Ammon's horn (tissue), 1 donor: ENCODE measurements around the gene ZNF471.

Experiments
- DNase-seq: peaks from one replicate; pipeline ENCODE4 v3.0.0-alpha.2; 2016; ENCODE audit warnings: low spot score

Gene ZNF471

DNA sequence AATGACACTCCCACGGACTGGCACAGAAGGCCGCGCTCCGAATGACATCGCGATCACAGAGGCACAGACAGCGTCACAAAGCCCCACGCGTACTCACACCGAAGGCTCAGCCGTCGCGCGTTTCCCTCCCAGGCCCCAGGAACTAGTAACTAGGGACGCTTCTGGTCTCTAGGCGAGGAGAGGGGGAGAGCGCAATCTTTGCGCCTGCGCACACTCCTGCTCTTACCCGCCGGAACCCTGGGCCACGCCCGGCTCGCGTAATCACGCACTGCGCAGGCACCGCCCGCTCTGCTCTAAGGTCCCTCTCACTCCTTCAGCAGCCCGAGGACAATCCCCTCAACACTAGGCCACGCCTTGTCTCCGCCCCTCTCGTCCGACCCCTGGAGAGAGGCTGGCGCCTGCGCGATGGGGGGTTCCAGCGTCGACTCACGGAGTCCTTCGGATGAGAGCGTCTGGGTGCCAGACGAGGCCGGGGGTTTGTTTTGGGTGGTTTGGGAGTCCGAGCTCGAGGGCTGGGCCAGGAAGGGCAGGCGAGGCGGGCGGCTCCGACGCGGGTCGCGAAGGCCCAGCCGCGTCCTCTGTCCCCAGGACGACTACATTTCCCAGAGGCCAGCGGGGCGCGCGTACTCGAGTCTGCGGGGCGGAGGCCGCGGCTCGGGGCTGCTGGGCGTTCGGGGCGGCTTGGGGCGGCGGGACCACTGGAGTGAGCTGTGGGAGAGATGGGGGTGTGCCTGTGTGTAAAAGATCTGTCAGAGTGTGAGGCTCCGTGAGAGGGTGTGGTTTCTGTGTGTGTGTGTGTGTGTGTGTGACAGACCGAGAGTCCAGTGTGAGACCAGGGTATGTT is at the start of gene ZNF471:
TSS of gene ZNF471 (plus strand) at position 410 of the 844 bp plus-strand sequence. CDS start 3,717 bp downstream, outside the sequence.
- DNase-seq = peak; percentile 100

- DNase-seq = no peak
These were observed 33.3 kb upstream of the ZNF471 start for GRCh38 chr19:56474308-56474707.

DNA sequence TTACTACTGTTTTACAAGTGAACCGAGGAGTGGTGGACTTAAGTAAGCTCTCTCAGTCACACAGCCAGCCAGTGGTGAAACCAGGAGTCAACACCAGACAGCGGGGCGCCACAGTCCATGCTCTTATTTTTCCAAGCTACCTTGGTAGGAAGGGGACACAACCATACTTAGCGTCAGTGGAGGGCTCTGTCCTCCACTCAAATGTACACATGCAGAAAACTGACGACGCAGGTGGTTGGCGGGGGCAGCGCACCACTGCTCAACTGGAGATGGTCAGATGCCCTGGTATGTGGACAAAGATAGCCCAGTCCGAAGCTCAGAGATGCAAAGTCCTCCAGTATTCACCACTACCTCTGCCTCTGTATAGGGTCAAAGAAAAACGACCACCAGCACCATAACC is 31.6 kb upstream of the ZNF471 start:
- DNase-seq = no peak

DNA sequence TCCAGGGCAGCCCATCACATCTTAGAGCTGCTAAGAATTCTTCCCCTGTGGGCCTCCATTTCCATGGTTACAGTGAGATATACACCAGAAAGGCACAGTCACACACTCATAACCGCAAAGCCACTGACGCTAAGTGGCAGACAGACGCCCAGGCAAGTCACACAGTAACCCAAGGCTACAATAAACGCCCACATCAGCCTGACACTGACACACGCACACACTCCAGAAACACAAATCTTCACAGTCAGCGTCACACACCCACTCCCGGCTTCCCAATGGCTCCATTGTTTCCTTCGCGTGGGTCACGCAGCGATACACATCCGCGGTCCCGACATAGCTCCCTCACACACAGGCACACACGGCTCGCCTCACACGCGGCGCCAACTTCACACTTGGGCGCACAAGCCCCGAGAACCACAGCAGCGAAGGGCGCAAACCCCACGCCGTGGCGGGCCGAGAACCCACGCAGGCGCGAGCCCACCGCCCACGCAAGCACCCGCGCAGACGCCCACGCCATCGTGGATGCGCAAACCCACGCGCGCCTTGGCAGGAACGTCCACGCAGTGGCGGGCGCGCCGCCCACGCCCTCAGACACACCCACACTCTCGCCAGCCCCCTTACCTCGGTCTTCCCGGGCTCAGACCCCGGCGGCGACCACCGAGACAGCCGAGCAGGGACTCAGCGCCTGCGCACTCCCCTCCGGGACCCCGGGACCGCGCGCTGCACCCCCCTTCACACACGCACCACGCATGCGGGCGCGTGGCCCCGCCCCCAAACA is 30.8 kb upstream of the ZNF471 start, which contains the start of gene ZNF667:
TSS of gene ZNF667 (minus strand) at position 695 of the 778 bp plus-strand sequence. CDS start 14,975 bp downstream, outside the sequence.
- peak; percentile 59 for DNase-seq

DNA sequence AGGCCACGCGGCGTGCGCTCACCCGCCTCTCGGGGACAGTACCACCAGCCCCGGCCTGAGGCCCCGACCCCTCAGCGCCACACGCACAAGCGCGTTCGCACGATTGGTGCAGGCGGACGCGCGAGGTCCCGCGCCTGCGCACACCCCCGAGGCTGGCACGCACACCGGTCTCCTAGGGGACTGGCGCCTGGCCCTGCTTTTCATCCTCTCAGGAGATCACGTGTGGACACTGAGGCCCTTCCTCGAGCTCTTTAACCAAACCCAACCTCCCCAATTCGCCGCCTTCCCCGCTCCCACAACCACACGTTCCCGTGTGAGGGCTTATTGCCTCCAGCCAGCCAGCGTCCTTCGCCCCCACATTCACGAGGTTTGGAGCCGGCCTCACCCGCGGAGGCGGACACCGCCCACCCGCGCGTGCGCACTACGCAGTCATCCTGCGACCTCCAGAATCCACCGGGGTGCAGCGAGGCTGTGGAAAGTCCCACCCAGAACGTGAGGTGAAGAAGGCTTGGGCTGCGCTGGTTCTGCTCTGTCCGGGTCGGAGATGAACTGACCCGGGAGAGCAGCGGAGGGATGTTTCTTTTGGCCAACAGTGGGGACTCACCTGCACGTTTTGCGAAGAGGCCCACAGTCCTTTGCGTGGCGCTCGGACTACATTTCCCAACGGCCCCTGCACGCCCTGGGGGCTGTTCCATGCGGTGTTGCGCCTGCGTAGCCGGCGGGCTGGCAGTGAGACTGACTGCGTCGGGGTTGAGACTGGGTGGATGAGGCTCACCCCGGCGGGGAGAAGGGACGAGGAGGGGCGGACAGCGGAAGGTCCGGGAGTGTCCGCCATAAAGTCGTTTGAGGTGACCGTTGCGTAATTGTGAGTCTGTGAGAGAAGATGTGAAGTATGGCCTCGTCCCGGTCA is 30.0 kb upstream of the ZNF471 start:
- DNase-seq = peak; percentile 95

GRCh38 chr19:56491399-56491798 is 16.3 kb upstream of the ZNF471 start:
- no peak for DNase-seq

GRCh38 chr19:56504581-56504980 is 3.1 kb upstream of the ZNF471 start:
- DNase-seq = no peak

DNA sequence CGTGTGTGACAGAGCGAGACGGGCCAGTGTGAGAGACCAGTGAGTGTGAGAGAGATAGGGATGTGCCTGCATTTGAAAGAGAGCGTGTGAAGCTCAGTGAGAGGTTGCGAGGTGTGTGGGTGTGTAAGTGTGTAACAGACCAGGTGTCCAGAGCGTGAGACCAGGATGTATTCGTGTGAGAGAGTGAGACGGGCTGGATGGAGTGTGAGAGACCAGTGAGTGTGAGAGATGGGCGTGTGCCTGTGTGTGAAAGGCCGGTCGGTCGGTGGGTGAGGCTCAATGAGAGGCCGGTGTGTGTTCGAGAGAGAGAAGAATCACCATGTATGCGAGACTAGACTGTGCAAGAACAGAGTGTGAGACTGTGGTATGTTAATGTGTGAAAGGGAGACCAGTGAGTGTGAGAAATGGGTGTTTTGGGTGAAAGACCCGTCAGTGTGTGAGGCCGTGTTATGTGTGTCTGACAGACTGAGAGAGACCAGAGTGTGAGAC is 679 bp downstream of the ZNF471 start:
- DNase-seq = no peak

GRCh38 chr19:56525214-56525860 is 17.7 kb downstream of the ZNF471 start:
- no peak for DNase-seq

GRCh38 chr19:56537442-56537841 is 29.8 kb downstream of the ZNF471 start:
- DNase-seq = no peak

DNA sequence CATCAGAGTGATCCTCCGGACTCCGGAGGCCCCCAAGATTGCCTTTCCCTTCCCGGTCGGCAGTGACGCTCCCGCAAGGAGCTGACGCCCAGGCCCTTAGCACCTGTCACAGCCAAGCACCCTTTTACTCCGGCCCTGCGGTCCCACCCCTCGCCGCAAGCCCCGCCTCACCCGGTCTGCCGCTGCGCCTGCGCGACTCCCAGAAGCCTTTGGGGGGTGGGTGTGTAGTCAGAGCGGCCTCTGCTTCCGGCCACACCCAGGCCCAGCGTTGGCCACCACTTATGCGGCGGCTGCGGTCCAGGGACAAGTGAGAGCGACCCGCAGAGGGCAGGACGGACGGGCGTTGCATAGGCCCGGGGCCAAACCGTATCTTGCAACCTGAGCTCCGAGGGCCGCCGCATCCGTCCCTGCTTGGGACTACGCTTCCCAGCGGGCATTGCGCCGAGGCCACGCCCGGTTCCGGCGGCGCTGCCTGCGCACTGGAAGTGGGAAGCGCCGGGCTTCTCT is 30.7 kb downstream of the ZNF471 start:
- DNase-seq = peak; percentile 95

- DNase-seq = no peak
These were observed 31.2 kb downstream of the ZNF471 start, which contains the start of gene ZFP28 for GRCh38 chr19:56538761-56539263. Gene ZFP28, plus strand, starts transcription at chr19:56538948. Its CDS starts 71 bp downstream, at chr19:56539019.

GRCh38 chr19:56543776-56544175 is 36.1 kb downstream of the ZNF471 start:
- DNase-seq = no peak

GRCh38 chr19:56547535-56547934 is 39.9 kb downstream of the ZNF471 start:
- no peak for DNase-seq

DNA sequence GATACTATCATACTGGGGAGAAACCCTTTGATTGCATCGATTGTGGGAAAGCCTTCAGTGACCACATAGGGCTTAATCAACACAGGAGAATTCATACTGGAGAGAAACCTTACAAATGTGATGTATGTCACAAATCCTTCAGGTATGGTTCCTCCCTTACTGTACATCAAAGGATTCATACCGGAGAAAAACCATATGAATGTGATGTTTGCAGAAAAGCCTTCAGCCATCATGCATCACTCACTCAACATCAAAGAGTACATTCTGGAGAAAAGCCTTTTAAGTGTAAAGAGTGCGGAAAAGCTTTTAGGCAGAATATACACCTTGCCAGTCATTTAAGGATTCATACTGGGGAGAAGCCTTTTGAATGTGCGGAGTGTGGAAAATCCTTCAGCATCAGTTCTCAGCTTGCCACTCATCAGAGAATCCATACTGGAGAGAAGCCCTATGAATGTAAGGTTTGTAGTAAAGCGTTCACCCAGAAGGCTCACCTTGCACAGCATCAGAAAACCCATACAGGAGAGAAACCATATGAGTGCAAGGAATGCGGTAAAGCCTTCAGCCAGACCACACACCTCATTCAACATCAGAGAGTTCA is 46.7 kb downstream of the ZNF471 start:
- DNase-seq = no peak

GRCh38 chr19:56562766-56563165 is 55.1 kb downstream of the ZNF471 start:
- DNase-seq = no peak

GRCh38 chr19:56566904-56567273 is 59.2 kb downstream of the ZNF471 start:
- peak; percentile 61 for DNase-seq

DNA sequence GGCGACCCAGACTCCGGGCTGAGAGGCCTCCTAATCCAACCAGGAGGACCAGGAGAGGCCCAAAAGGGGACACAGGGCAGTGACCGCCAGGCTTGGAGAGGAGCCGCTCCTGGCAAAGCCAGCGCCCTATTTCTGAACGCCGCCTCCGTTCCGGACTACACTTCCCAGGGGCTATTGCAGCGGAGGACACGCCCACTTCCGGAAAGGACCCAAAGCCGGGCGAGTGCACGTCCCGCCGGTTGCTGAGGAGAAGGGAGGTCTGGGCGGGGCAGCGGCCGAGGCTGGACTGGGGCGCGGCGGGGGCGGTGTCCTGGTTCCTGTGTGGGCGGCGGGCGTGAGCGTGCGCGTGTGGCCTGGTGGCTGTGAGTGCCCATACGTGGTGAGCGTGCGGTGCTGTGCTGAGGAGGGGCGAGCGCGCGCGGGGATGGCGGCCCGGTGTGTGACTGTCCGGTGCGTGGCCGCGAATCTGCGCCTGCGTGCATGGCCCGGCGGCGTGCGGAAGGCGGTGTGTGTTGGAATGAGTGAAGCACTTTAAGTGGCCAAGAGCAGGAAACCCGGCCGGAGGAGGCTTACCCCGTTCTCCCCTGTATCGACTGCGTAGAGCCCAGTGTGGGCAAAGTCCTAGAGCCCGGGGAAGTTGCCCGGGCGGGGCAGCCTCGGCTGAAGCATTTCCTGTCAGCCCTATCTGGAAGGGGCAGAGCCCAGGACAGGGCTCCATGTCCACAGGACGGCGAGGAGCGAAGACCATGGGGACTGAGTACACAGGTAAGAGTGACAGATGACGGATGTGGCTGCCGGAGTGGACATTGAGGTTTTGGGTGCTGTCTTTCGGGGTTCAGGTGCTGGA is 59.8 kb downstream of the ZNF471 start, which contains the start of gene ZNF470:
TSS of gene ZNF470 (plus strand) at position 195 of the 847 bp plus-strand sequence. CDS start 2,844 bp downstream, outside the sequence.
- DNase-seq = peak; percentile 96

- DNase-seq = no peak
These were observed 64.9 kb downstream of the ZNF471 start for GRCh38 chr19:56572589-56572988.
